Breast epithelium (tissue), 4 donors: ENCODE data around the gene DCAF15. TPM values are rescaled to one million over a fixed set of nuclear protein-coding genes. Genes with fewer than 3 reads are reported as not detected.
A peak's percentile ranks its signal among the peaks of the same experiment; 100 is the strongest.

Experiments
- DNase-seq, 2 donors: peaks; one replicate each; pipeline ENCODE4 v3.0.0-alpha.2; 2019; ENCODE audit warnings: low spot score in 2 of 2
- H3K27ac ChIP-seq, 2 donors: fragments of 200-600 bp; sonication (generic) in 1 of 2; one replicate each; pipeline ENCODE4 v1.5.1; 2016 to 2019; ENCODE audit warnings: mild to moderate bottlenecking in 1 of 2
- H3K27me3 ChIP-seq, 2 donors: fragments of 200-600 bp; sonication (generic) in 1 of 2; one replicate each; pipeline versions ENCODE4 v1.5.1 to v1.6.0; 2017 to 2019; ENCODE audit warnings: control low read depth in 1 of 2, mild to moderate bottlenecking in 1 of 2
- H3K36me3 ChIP-seq: fragments of 200-600 bp; one replicate; pipeline ENCODE4 v1.5.1; 2019
- H3K4me1 ChIP-seq, 2 donors: fragments of 200-600 bp; sonication (generic); one replicate each; pipeline ENCODE4 v1.5.1; 2016 to 2019; ENCODE audit warnings: control low read depth in 1 of 2
- H3K4me3 ChIP-seq, 3 donors: fragments of 200-600 bp; sonication (generic); 1 replicate in 2 of 3; 2 replicates in 1 of 3; pipeline ENCODE4 v1.5.1; 2016 to 2019; ENCODE audit warnings: mild to moderate bottlenecking in 3 of 3, moderate library complexity in 2 of 3
- H3K9me3 ChIP-seq, 2 donors: fragments of 200-600 bp; sonication (generic) in 1 of 2; one replicate each; pipeline ENCODE4 v1.5.1; 2016 to 2019; ENCODE audit warnings: control low read depth in 1 of 2
- POLR2A ChIP-seq: fragments of 450-650 bp; IDR thresholded peaks from one replicate; pipeline ENCODE4 v1.6.1; 2016; ENCODE audit warnings: antibody characterized with exemption, mild to moderate bottlenecking, moderate library complexity
- POLR2AphosphoS5 ChIP-seq, 3 donors: sonication (generic); formaldehyde crosslinking; IDR thresholded peaks; one replicate each; pipeline ENCODE4 v1.6.1; 2017; ENCODE audit warnings: antibody characterized with exemption in 3 of 3
- intact Hi-C: fragments of 100-400 bp; cut with DNase I; formaldehyde crosslinking; loops from one replicate; pipeline ENCODE4 v1.15.1; 2023; ENCODE audit warnings: low total_unique reads
- total RNA-seq, 3 donors: library from RNA; depleted of rRNA; stranded (reverse); fragments of >200 nt; gene quantifications; one replicate each; pipeline ENCODE4 v1.1.0, GENCODE V29; 2016
- TF ChIP-seq, protein P1 (sequence below), 3 donors: fragments of 450-650 bp; IDR thresholded peaks; one replicate each; pipeline ENCODE4 v1.5.1; 2016 to 2017; ENCODE audit warnings: antibody characterized with exemption in 3 of 3, mild to moderate bottlenecking in 3 of 3, moderate library complexity in 3 of 3

The DCAF15 gene
- total RNA-seq, 3 donors from 2014 or later, result 13.4 to 22.7 (median 19.0) TPM

- TF ChIP-seq POLR2AphosphoS5 (IDR thresholded peaks at IDR 0.05) (no peak), POLR2A (no peak)
- TF ChIP-seq, protein P1, sequence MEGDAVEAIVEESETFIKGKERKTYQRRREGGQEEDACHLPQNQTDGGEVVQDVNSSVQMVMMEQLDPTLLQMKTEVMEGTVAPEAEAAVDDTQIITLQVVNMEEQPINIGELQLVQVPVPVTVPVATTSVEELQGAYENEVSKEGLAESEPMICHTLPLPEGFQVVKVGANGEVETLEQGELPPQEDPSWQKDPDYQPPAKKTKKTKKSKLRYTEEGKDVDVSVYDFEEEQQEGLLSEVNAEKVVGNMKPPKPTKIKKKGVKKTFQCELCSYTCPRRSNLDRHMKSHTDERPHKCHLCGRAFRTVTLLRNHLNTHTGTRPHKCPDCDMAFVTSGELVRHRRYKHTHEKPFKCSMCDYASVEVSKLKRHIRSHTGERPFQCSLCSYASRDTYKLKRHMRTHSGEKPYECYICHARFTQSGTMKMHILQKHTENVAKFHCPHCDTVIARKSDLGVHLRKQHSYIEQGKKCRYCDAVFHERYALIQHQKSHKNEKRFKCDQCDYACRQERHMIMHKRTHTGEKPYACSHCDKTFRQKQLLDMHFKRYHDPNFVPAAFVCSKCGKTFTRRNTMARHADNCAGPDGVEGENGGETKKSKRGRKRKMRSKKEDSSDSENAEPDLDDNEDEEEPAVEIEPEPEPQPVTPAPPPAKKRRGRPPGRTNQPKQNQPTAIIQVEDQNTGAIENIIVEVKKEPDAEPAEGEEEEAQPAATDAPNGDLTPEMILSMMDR (IDR thresholded peaks at IDR 0.05), result no peak
- no peak for DNase-seq
- H3K36me3 ChIP-seq, result no peaks in the 10 kb centered on the region
- H3K27ac ChIP-seq, result peak overlapping the region; percentile 99 to 100
- peaks cover 0 to 8% of the 10 kb centered on the region in 2 donors for H3K9me3 ChIP-seq
- no peaks in the 10 kb centered on the region for H3K27me3 ChIP-seq
- no peak overlapping the region for H3K4me3 ChIP-seq
- H3K4me1 ChIP-seq, result peaks cover 0 to 21% of the 10 kb centered on the region in 2 donors
- intact Hi-C loops, result no loop called here
Measured at GRCh38 chr19:14003251-14004055, 51.1 kb downstream of the DCAF15 start.

GRCh38 chr19:14004619-14005348 is 52.5 kb downstream of the DCAF15 start:
- H3K27ac ChIP-seq, result peak overlapping the region; percentile 99 to 100
- DNase-seq, result peak in 1 of 2 donors; percentile 83
- H3K4me1 ChIP-seq, result peaks cover 0 to 21% of the 10 kb centered on the region in 2 donors
- no peaks in the 10 kb centered on the region for H3K36me3 ChIP-seq
- TF ChIP-seq POLR2A, result no peak
- TF ChIP-seq POLR2AphosphoS5 (IDR thresholded peaks at IDR 0.05), result peak in 2 of 3 donors; percentile 34 to 51
- intact Hi-C loops, result no loop called here
- H3K4me3 ChIP-seq, result peak overlapping the region; percentile 76 to 88 (median 78)
- H3K9me3 ChIP-seq, result no peaks in the 10 kb centered on the region
- H3K27me3 ChIP-seq, result no peaks in the 10 kb centered on the region

DNA sequence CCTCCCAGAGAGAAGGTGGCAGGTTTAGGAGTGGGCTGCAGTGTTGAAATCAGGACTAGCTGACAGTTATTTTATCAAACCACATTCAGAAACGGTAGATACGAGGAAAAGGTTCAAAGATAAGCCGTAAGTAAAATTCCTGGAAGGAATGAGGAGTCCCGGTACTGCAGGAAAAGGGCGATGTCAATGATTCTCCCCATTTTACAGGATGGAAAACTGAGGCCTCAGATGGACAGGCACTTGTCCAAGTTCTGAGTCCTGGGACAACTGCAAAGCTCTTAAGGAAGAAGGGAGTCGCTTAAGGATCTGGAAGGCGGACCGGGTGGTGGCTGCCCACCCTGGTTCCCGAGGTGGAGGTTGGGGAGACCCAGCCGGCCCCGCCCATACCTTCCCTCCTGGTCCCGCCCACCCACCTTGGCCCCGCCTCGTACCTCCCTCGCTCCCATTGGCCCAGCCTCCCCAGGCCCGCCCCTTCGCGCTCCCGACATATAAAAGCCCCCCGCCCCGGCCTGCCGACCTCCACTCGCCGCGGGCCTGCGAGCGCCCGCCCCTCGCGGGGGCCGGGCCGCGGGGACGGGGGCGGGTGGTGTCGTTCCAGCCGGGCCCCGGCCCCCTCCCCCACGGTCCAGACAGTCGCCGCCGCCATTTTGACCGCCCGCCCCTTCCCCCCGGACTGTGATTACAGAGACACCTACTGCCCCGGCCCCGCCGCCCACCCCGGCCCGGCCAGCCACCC is 53.2 kb downstream of the DCAF15 start:
- DNase-seq, result peak; percentile 93 to 96
- intact Hi-C loops, result no loop called here
- Histone ChIP-seq H3K4me1 (peaks cover 0 to 21% of the 10 kb centered on the region in 2 donors), H3K9me3 (no peaks in the 10 kb centered on the region), H3K27ac (peak overlapping the region; percentile 99 to 100), H3K36me3 (no peaks in the 10 kb centered on the region), H3K27me3 (no peaks in the 10 kb centered on the region), H3K4me3 (peak overlapping the region; percentile 76 to 88 (median 78))
- TF ChIP-seq, protein P1 (IDR thresholded peaks at IDR 0.05), result peak in 1 of 3 donors; percentile 11
- TF ChIP-seq POLR2AphosphoS5 (IDR thresholded peaks at IDR 0.05) (peak in 2 of 3 donors; percentile 8 to 97), POLR2A (no peak)

GRCh38 chr19:14006085-14006765 is 53.9 kb downstream of the DCAF15 start, which contains the start of gene RFX1:
Gene RFX1 (minus strand): TSS chr19:14006320. CDS start chr19:13993843, 12,477 bp downstream.
- Histone ChIP-seq H3K27ac (peak within 1 kb of the TSS; percentile 99 to 100), H3K36me3 (no peaks in the 10 kb centered on the region), H3K27me3 (no peaks in the 10 kb centered on the region), H3K4me3 (peak within 1 kb of the TSS; percentile 76 to 88 (median 78)), H3K4me1 (peaks cover 0 to 21% of the 10 kb centered on the region in 2 donors), H3K9me3 (no peaks in the 10 kb centered on the region)
- peak; percentile 100 for DNase-seq
- intact Hi-C loops, result no loop called here
- no peak for TF ChIP-seq POLR2A
- TF ChIP-seq, protein P1 (IDR thresholded peaks at IDR 0.05), result no peak
- TF ChIP-seq POLR2AphosphoS5 (IDR thresholded peaks at IDR 0.05), result no peak
